Astrocyte (in vitro differentiated cells and primary cell): ENCODE results near the gene GSTA2. TPM values are rescaled to one million over a fixed set of nuclear protein-coding genes. Genes with fewer than 3 reads are reported as not detected.
"Not testable (repeated sequence)": the region's sequence is repeated elsewhere in the genome, so short reads cannot be mapped to it uniquely, and the experiment has no call there.

Experiments
- DNase-seq: peaks from one replicate; pipeline ENCODE4 v3.0.0-alpha.2; 2010; ENCODE audit warnings: low read depth
- FAIRE-seq: peaks from 2 replicates; lab custom pipeline; 2011; peaks lifted over from hg19 to GRCh38; lab: Jason Lieb, UNC
- H2AFZ ChIP-seq: 2 replicates; pipeline ENCODE4 v1.6.0; 2012; ENCODE audit warnings: low read depth, low read length, inconsistent platforms
- H3K27ac ChIP-seq: 2 replicates; pipeline ENCODE4 v1.5.1; 2011; ENCODE audit warnings: low read depth, low read length, inconsistent platforms
- H3K27me3 ChIP-seq: 2 replicates; pipeline ENCODE4 v1.6.0; 2011; ENCODE audit warnings: low read length, inconsistent platforms; ENCODE audit not compliant: insufficient read depth
- H3K36me3 ChIP-seq: 2 replicates; pipeline ENCODE4 v1.5.1; 2011; ENCODE audit warnings: low read length, inconsistent platforms; ENCODE audit not compliant: insufficient read depth
- H3K4me1 ChIP-seq: 2 replicates; pipeline ENCODE4 v1.5.1; 2011; ENCODE audit warnings: low read length, inconsistent platforms; ENCODE audit not compliant: insufficient read depth
- H3K4me2 ChIP-seq: 2 replicates; pipeline ENCODE4 v1.6.0; 2012; ENCODE audit warnings: low read length, inconsistent platforms
- H3K4me3 ChIP-seq: 2 replicates; pipeline ENCODE4 v1.5.1; 2011; ENCODE audit warnings: low read depth, mild to moderate bottlenecking, low read length, inconsistent platforms; ENCODE audit not compliant: insufficient read depth
- H3K79me2 ChIP-seq: 2 replicates; pipeline ENCODE4 v1.6.0; 2012; ENCODE audit warnings: mild to moderate bottlenecking, low read length, inconsistent platforms; ENCODE audit not compliant: insufficient read depth
- H3K9ac ChIP-seq: 2 replicates; pipeline ENCODE4 v1.6.0; 2012; ENCODE audit warnings: mild to moderate bottlenecking, low read length, inconsistent platforms
- H3K9me3 ChIP-seq: 2 replicates; pipeline ENCODE4 v1.5.1; 2012; ENCODE audit warnings: low read depth, mild to moderate bottlenecking, low read length, inconsistent platforms; ENCODE audit not compliant: insufficient read depth
- H4K20me1 ChIP-seq: 2 replicates; pipeline ENCODE4 v1.6.0; 2012; ENCODE audit warnings: low read length, inconsistent platforms; ENCODE audit not compliant: insufficient read depth
- H3K27ac Mint-ChIP-seq: one replicate; pipeline ENCODE4 v1.8.0; 2021; ENCODE audit warnings: mild to moderate bottlenecking, mixed read lengths; ENCODE audit not compliant: unreplicated experiment
- H3K27me3 Mint-ChIP-seq: one replicate; pipeline ENCODE4 v1.8.0; 2021; ENCODE audit warnings: low read depth, mixed read lengths; ENCODE audit not compliant: unreplicated experiment
- H3K36me3 Mint-ChIP-seq: one replicate; pipeline ENCODE4 v1.8.0; 2021; ENCODE audit warnings: low read depth, mixed read lengths; ENCODE audit not compliant: unreplicated experiment
- H3K4me1 Mint-ChIP-seq: one replicate; pipeline ENCODE4 v1.8.0; 2021; ENCODE audit warnings: low read depth, mixed read lengths; ENCODE audit not compliant: unreplicated experiment
- H3K4me3 Mint-ChIP-seq: one replicate; pipeline ENCODE4 v1.8.0; 2021; ENCODE audit warnings: mild to moderate bottlenecking, moderate library complexity, mixed read lengths; ENCODE audit not compliant: unreplicated experiment
- H3K9me3 Mint-ChIP-seq: one replicate; pipeline ENCODE4 v1.8.0; 2021; ENCODE audit warnings: mild to moderate bottlenecking, mixed read lengths; ENCODE audit not compliant: unreplicated experiment
- EZH2 ChIP-seq: IDR thresholded peaks from 2 replicates; pipeline ENCODE4 v1.6.1; 2012; ENCODE audit warnings: mild to moderate bottlenecking, low read length, inconsistent platforms; ENCODE audit not compliant: insufficient read depth
- total RNA-seq: library from RNA; stranded (reverse); gene quantifications from 2 replicates; pipeline ENCODE4 v1.2.1, GENCODE V29; 2021
- TF ChIP-seq, protein P1 (sequence below): IDR thresholded peaks from 2 replicates; pipeline ENCODE4 v1.5.1; 2011; ENCODE audit warnings: low read depth, mild to moderate bottlenecking, inconsistent platforms, low read length, moderate library complexity; ENCODE audit not compliant: insufficient read depth

GSTA2 gene
- total RNA-seq, 1 donor from 2014 or later: not detected

DNA sequence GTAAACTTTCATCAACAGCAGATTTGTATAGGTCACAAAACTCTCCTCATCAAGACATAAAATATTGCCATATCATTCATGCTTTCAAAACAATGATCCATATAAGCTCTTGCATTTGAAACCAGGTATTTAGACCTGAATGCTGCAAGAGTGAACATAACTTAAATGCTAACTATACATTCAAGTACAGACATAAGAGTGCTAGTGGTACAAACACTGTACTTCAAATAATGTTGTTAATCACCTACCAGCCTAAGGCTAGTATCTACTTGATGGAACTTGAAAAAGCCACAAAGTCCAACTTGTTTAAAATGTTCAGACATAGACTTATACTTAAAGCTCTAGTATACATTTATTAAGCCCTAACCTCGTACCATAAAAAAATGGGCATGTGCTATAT lies 16.0 kb upstream of the GSTA2 start:
- no peaks in the 10 kb centered on the region for H4K20me1 ChIP-seq
- TF ChIP-seq EZH2: no peak
- TF ChIP-seq, protein P1, sequence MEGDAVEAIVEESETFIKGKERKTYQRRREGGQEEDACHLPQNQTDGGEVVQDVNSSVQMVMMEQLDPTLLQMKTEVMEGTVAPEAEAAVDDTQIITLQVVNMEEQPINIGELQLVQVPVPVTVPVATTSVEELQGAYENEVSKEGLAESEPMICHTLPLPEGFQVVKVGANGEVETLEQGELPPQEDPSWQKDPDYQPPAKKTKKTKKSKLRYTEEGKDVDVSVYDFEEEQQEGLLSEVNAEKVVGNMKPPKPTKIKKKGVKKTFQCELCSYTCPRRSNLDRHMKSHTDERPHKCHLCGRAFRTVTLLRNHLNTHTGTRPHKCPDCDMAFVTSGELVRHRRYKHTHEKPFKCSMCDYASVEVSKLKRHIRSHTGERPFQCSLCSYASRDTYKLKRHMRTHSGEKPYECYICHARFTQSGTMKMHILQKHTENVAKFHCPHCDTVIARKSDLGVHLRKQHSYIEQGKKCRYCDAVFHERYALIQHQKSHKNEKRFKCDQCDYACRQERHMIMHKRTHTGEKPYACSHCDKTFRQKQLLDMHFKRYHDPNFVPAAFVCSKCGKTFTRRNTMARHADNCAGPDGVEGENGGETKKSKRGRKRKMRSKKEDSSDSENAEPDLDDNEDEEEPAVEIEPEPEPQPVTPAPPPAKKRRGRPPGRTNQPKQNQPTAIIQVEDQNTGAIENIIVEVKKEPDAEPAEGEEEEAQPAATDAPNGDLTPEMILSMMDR: no peak
- H3K79me2 ChIP-seq: no peaks in the 10 kb centered on the region
- Mint-ChIP-seq H3K27me3 (no peaks in the 10 kb centered on the region), H3K4me1 (no peaks in the 10 kb centered on the region), H3K4me3 (no peak overlapping the region), H3K27ac (no peak overlapping the region), H3K9me3 (peaks cover 20% of the 10 kb centered on the region), H3K36me3 (peaks cover 3% of the 10 kb centered on the region)
- no peaks in the 10 kb centered on the region for H3K4me1 ChIP-seq
- FAIRE-seq (no peak), DNase-seq (no peak)
- no peak overlapping the region for H3K27ac ChIP-seq
- no peaks in the 10 kb centered on the region for H3K27me3 ChIP-seq
- H3K9ac ChIP-seq: no peak overlapping the region
- H3K36me3 ChIP-seq: no peaks in the 10 kb centered on the region
- H3K9me3 ChIP-seq: no peaks in the 10 kb centered on the region
- H2AFZ ChIP-seq: no peak overlapping the region
- H3K4me3 ChIP-seq: no peak overlapping the region
- H3K4me2 ChIP-seq: no peak overlapping the region

DNA sequence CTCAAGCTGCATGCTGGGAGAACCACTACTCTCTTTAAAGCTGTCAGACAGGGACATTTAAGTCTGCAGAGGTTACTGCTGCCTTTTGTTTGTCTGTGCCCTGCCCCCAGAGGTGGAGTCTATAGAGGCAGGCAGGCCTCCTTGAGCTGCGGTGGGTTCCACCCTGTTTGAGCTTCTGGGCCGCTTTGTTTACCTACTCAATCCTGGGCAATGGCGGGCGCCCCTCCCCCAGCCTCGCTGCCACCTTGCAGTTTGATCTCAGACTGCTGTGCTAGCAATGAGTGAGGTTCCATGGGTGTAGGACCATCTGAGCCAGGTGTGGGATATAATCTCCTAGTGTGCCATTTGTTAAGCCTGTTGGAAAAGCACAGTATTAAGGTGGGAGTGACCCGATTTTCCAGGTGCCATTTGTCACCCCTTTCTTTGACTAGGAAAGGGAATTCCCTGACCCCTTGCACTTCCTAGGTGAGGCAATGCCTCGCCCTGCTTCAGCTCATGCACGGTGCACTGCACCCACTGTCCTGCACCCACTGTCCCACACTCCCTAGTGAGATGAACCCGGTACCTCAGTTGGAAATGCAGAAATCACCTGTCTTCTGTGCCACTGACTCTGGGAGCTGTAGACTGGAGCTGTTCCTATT lies 13.6 kb upstream of the GSTA2 start:
- not testable (repeated sequence) for H3K36me3 Mint-ChIP-seq

GRCh38 chr6:52769399-52769798 lies 6.1 kb upstream of the GSTA2 start:
- H3K4me3 ChIP-seq, H3K4me2 ChIP-seq, H3K4me3 Mint-ChIP-seq, H3K9ac ChIP-seq, H3K27ac ChIP-seq, H3K79me2 ChIP-seq, H3K9me3 Mint-ChIP-seq, H2AFZ ChIP-seq, H3K36me3 ChIP-seq, H3K4me1 Mint-ChIP-seq, H3K27me3 ChIP-seq, H3K9me3 ChIP-seq, H3K27ac Mint-ChIP-seq, H3K36me3 Mint-ChIP-seq, H3K4me1 ChIP-seq, H3K27me3 Mint-ChIP-seq, H4K20me1 ChIP-seq: not testable (repeated sequence)
- FAIRE-seq (peak; percentile 85), DNase-seq (peak; percentile 66)

More for the DNA sequence above, 13.6 kb upstream of the GSTA2 start:
- H3K4me3 Mint-ChIP-seq, H3K27ac ChIP-seq, H2AFZ ChIP-seq, H3K27ac Mint-ChIP-seq, FAIRE-seq, H3K9ac ChIP-seq, H3K4me1 Mint-ChIP-seq, H3K4me1 ChIP-seq, H3K4me3 ChIP-seq, H3K27me3 ChIP-seq, H3K4me2 ChIP-seq, H3K9me3 ChIP-seq, H3K36me3 ChIP-seq, H4K20me1 ChIP-seq, DNase-seq, H3K27me3 Mint-ChIP-seq, H3K79me2 ChIP-seq: not testable (repeated sequence)
- H3K9me3 Mint-ChIP-seq: peaks cover 18% of the 10 kb centered on the region

GRCh38 chr6:52767658-52768057 lies 4.4 kb upstream of the GSTA2 start:
- not testable (repeated sequence) for H3K4me1 ChIP-seq, H3K27me3 Mint-ChIP-seq, H3K27ac ChIP-seq, H3K9me3 ChIP-seq, H3K4me3 Mint-ChIP-seq, H3K9ac ChIP-seq, H3K36me3 Mint-ChIP-seq, H3K4me3 ChIP-seq, H3K4me1 Mint-ChIP-seq, H3K4me2 ChIP-seq, FAIRE-seq, H3K27me3 ChIP-seq, H3K27ac Mint-ChIP-seq, H4K20me1 ChIP-seq, H3K36me3 ChIP-seq, H3K9me3 Mint-ChIP-seq, H2AFZ ChIP-seq, H3K79me2 ChIP-seq, DNase-seq

DNA sequence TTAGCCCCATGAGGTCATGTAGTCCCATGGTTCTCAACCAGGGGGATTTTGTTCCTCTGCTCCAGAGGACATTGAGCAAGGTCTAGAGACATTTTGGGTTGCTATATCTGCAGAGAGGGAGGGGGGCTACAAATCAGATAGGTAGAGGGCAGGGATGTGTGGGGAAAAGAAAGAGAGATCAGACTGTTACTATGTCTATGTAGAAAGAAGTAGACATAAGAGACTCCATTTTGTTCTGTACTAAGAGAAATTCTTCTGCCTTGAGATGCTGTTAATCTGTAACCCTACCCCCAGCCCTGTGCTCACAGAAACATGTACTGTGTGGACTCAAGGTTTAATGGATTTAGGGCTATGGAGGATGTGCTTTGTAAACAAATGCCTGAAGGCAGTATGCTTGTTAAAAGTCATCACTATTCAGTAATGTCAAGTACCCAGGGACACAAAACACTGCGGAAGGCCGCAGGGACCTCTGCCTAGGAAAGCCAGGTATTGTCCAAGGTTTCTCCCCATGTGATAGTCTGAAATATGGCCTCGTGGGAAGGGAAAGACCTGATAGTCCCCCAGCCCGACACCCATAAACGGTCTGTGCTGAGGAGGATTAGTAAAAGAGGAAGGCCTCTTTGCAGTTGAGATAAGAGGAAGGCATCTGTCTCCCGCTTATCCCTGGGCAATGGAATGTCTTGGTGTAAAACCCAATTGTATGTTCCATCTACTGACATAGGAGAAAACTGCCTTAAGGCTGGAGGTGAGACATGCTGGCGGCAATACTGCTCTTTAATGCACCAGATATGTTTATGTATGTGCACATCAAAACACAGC lies 1.4 kb downstream of the GSTA2 start:
- H3K36me3 ChIP-seq, H3K4me2 ChIP-seq, H3K27me3 ChIP-seq, H3K4me3 ChIP-seq, H3K9me3 ChIP-seq, H3K79me2 ChIP-seq, H3K9ac ChIP-seq, H2AFZ ChIP-seq, DNase-seq, H3K4me1 Mint-ChIP-seq, FAIRE-seq, H3K4me1 ChIP-seq, H3K27me3 Mint-ChIP-seq, H3K27ac ChIP-seq, H3K27ac Mint-ChIP-seq, H3K4me3 Mint-ChIP-seq, H3K9me3 Mint-ChIP-seq, H3K36me3 Mint-ChIP-seq, H4K20me1 ChIP-seq: not testable (repeated sequence)
